Activated B cell treated with CpG ODN at 0.5 μM for 24 hours (primary cell): ENCODE results near the gene PDGFB. TPM values are rescaled to one million over a fixed set of nuclear protein-coding genes. Genes with fewer than 3 reads are reported as not detected.
A peak's percentile ranks its signal among the peaks of the same experiment; 100 is the strongest.

Experiments
- ATAC-seq: fragments of 200-7000 bp; cut with Tn5 transposase; one replicate; pipeline ENCODE4 v1.10.0; 2021; ENCODE audit warnings: low read depth, mild to moderate bottlenecking, moderate library complexity
- CTCF ChIA-PET: fragments of 350-600 bp; sonication (Branson Sonifier 250); formaldehyde crosslinking; loops from one replicate; lab custom pipeline; 2021; ENCODE audit warnings: antibody characterized with exemption; lab: Charles Lee
- POLR2A ChIA-PET: fragments of 350-600 bp; sonication (Branson Sonifier 250); formaldehyde crosslinking; loops from one replicate; lab custom pipeline; 2021; ENCODE audit warnings: antibody characterized with exemption; lab: Charles Lee
- DNase-seq: peaks from one replicate; pipeline ENCODE4 v3.0.0; 2022
- H3K27ac Mint-ChIP-seq: one replicate; pipeline ENCODE4 v1.8.0; 2020; ENCODE audit warnings: mixed read lengths
- H3K27me3 Mint-ChIP-seq: one replicate; pipeline ENCODE4 v1.8.0; 2021; ENCODE audit warnings: mixed read lengths
- H3K36me3 Mint-ChIP-seq: one replicate; pipeline ENCODE4 v1.8.0; 2021; ENCODE audit warnings: low read depth, mixed read lengths
- H3K4me1 Mint-ChIP-seq: one replicate; pipeline ENCODE4 v1.8.0; 2021; ENCODE audit warnings: mixed read lengths
- H3K4me3 Mint-ChIP-seq: one replicate; pipeline ENCODE4 v1.8.0; 2020; ENCODE audit warnings: mild to moderate bottlenecking, mixed read lengths
- H3K9me3 Mint-ChIP-seq: one replicate; pipeline ENCODE4 v1.8.0; 2020; ENCODE audit warnings: mixed read lengths
- CTCF ChIP-seq: fragments of 200-600 bp; IDR thresholded peaks from one replicate; pipeline ENCODE4 v1.8.0; 2022; ENCODE audit warnings: antibody characterized with exemption, mild to moderate bottlenecking
- intact Hi-C: fragments of 100-400 bp; cut with micrococcal nuclease; formaldehyde crosslinking; loops from one replicate; pipeline ENCODE4 v1.15.1; 2024
- total RNA-seq: library from RNA; stranded (reverse); gene quantifications from 2 replicates; pipeline ENCODE4 v1.2.3, GENCODE V29; 2022

Gene PDGFB
- total RNA-seq, 1 donor from 2014 or later = not detected

GRCh38 chr22:39287076-39287725 is 42.4 kb upstream of the PDGFB start:
- H3K27ac Mint-ChIP-seq = peak overlapping the region; percentile 37
- no peak for DNase-seq
- peaks cover 3% of the 10 kb centered on the region for H3K9me3 Mint-ChIP-seq
- intact Hi-C loops = no loop called here
- ATAC-seq = peak; percentile 86
- POLR2A ChIA-PET = interaction anchor here (1.2 to 1.4 kb wide), 2 partner anchors 33 to 233 kb away, joined by 3 read pairs; partner anchors contain the start of gene ATF4
- CTCF ChIA-PET = interaction anchor here (0.7 kb wide), 1 partner anchor 117 kb away, joined by 3 read pairs; no protein-coding TSS in a partner anchor
- H3K4me3 Mint-ChIP-seq = peak overlapping the region; percentile 46
- peaks cover 15% of the 10 kb centered on the region for H3K4me1 Mint-ChIP-seq
- H3K27me3 Mint-ChIP-seq = peaks cover 5% of the 10 kb centered on the region
- no peak for TF ChIP-seq CTCF
- no peaks in the 10 kb centered on the region for H3K36me3 Mint-ChIP-seq

GRCh38 chr22:39284983-39285382 is 40.2 kb upstream of the PDGFB start:
- ChIA-PET POLR2A (no interaction called here), CTCF (no interaction called here)
- H3K9me3 Mint-ChIP-seq = peaks cover 3% of the 10 kb centered on the region
- TF ChIP-seq CTCF = no peak
- peaks cover 8% of the 10 kb centered on the region for H3K27me3 Mint-ChIP-seq
- H3K36me3 Mint-ChIP-seq = no peaks in the 10 kb centered on the region
- peaks cover 15% of the 10 kb centered on the region for H3K4me1 Mint-ChIP-seq
- intact Hi-C loops = no loop called here
- DNase-seq (no peak), ATAC-seq (no peak)
- H3K4me3 Mint-ChIP-seq = no peak overlapping the region
- H3K27ac Mint-ChIP-seq = peak overlapping the region; percentile 24

- DNase-seq (no peak), ATAC-seq (no peak)
- Mint-ChIP-seq H3K27ac (no peak overlapping the region), H3K4me1 (peaks cover 15% of the 10 kb centered on the region), H3K27me3 (peaks cover 12% of the 10 kb centered on the region), H3K9me3 (peaks cover 3% of the 10 kb centered on the region), H3K36me3 (no peaks in the 10 kb centered on the region), H3K4me3 (no peak overlapping the region)
- no peak for TF ChIP-seq CTCF
- intact Hi-C loops = no loop called here
- ChIA-PET POLR2A (no interaction called here), CTCF (no interaction called here)
These were observed 39.6 kb upstream of the PDGFB start for GRCh38 chr22:39284142-39284980.

GRCh38 chr22:39283322-39284141 is 38.8 kb upstream of the PDGFB start:
- intact Hi-C loops = no loop called here
- H3K4me1 Mint-ChIP-seq = peaks cover 15% of the 10 kb centered on the region
- H3K27me3 Mint-ChIP-seq = peaks cover 16% of the 10 kb centered on the region
- H3K36me3 Mint-ChIP-seq = no peaks in the 10 kb centered on the region
- no peak overlapping the region for H3K4me3 Mint-ChIP-seq
- peaks cover 3% of the 10 kb centered on the region for H3K9me3 Mint-ChIP-seq
- CTCF ChIA-PET = no interaction called here
- TF ChIP-seq CTCF = no peak
- POLR2A ChIA-PET = no interaction called here
- ATAC-seq = no peak
- no peak overlapping the region for H3K27ac Mint-ChIP-seq
- DNase-seq = no peak
